ENCODE data around the gene ENPP7. TPM values are rescaled to one million over a fixed set of nuclear protein-coding genes. Genes with fewer than 3 reads are reported as not detected.

ENPP7 gene
- total RNA-seq, 1 donor from 2014 or later = not detected

- H3K27me3 Mint-ChIP-seq = peaks cover 33% of the 10 kb centered on the region
- no peak overlapping the region for H3K27ac Mint-ChIP-seq
- H3K4me1 Mint-ChIP-seq (ENCODE audit: low read depth) = no peaks in the 10 kb centered on the region
- H3K4me3 Mint-ChIP-seq (ENCODE audit: low read depth) = no peak overlapping the region
- H3K36me3 Mint-ChIP-seq (ENCODE audit: insufficient read depth) = no peaks in the 10 kb centered on the region
- H3K9me3 Mint-ChIP-seq (ENCODE audit: low read depth) = no peaks in the 10 kb centered on the region
- DNase-seq (ENCODE audit: low spot score, unreplicated experiment) = no peak
- no peak for TF ChIP-seq CTCF (IDR thresholded peaks at IDR 0.05; ENCODE audit: unreplicated experiment)
Measured at GRCh38 chr17:79691931-79692330, 38.8 kb upstream of the ENPP7 start.

- no peak for TF ChIP-seq CTCF (IDR thresholded peaks at IDR 0.05; ENCODE audit: unreplicated experiment)
- H3K4me3 Mint-ChIP-seq (ENCODE audit: low read depth) = no peak overlapping the region
- no peaks in the 10 kb centered on the region for H3K9me3 Mint-ChIP-seq (ENCODE audit: low read depth)
- H3K36me3 Mint-ChIP-seq (ENCODE audit: insufficient read depth) = no peaks in the 10 kb centered on the region
- no peak for DNase-seq (ENCODE audit: low spot score, unreplicated experiment)
- no peaks in the 10 kb centered on the region for H3K4me1 Mint-ChIP-seq (ENCODE audit: low read depth)
- no peak overlapping the region for H3K27ac Mint-ChIP-seq
- H3K27me3 Mint-ChIP-seq = peaks cover 38% of the 10 kb centered on the region
Measured at GRCh38 chr17:79693419-79693818, 37.3 kb upstream of the ENPP7 start.

GRCh38 chr17:79695293-79695790, 35.4 kb upstream of the ENPP7 start:
- Mint-ChIP-seq H3K36me3 (ENCODE audit: insufficient read depth) (no peaks in the 10 kb centered on the region), H3K9me3 (ENCODE audit: low read depth) (no peaks in the 10 kb centered on the region), H3K27me3 (peaks cover 34% of the 10 kb centered on the region), H3K4me3 (ENCODE audit: low read depth) (no peak overlapping the region), H3K27ac (no peak overlapping the region), H3K4me1 (ENCODE audit: low read depth) (no peaks in the 10 kb centered on the region)
- no peak for DNase-seq (ENCODE audit: low spot score, unreplicated experiment)
- no peak for TF ChIP-seq CTCF (IDR thresholded peaks at IDR 0.05; ENCODE audit: unreplicated experiment)

- H3K36me3 Mint-ChIP-seq (ENCODE audit: insufficient read depth) = no peaks in the 10 kb centered on the region
- no peak overlapping the region for H3K4me3 Mint-ChIP-seq (ENCODE audit: low read depth)
- TF ChIP-seq CTCF (IDR thresholded peaks at IDR 0.05; ENCODE audit: unreplicated experiment) = no peak
- H3K27ac Mint-ChIP-seq = no peak overlapping the region
- H3K9me3 Mint-ChIP-seq (ENCODE audit: low read depth) = no peaks in the 10 kb centered on the region
- DNase-seq (ENCODE audit: low spot score, unreplicated experiment) = no peak
- no peaks in the 10 kb centered on the region for H3K4me1 Mint-ChIP-seq (ENCODE audit: low read depth)
- peaks cover 31% of the 10 kb centered on the region for H3K27me3 Mint-ChIP-seq
Measured at GRCh38 chr17:79695797-79696609, 34.7 kb upstream of the ENPP7 start.

- H3K9me3 Mint-ChIP-seq (ENCODE audit: low read depth) = no peaks in the 10 kb centered on the region
- H3K4me1 Mint-ChIP-seq (ENCODE audit: low read depth) = no peaks in the 10 kb centered on the region
- peaks cover 30% of the 10 kb centered on the region for H3K27me3 Mint-ChIP-seq
- H3K4me3 Mint-ChIP-seq (ENCODE audit: low read depth) = no peak overlapping the region
- no peaks in the 10 kb centered on the region for H3K36me3 Mint-ChIP-seq (ENCODE audit: insufficient read depth)
- H3K27ac Mint-ChIP-seq = no peak overlapping the region
- DNase-seq (ENCODE audit: low spot score, unreplicated experiment) = no peak
- TF ChIP-seq CTCF (IDR thresholded peaks at IDR 0.05; ENCODE audit: unreplicated experiment) = no peak
Measured at GRCh38 chr17:79696610-79696982, 34.1 kb upstream of the ENPP7 start.

Measured in progenitor cell of endocrine pancreas (in vitro differentiated cells).